Left lobe of liver (tissue), 2 donors: ENCODE data around the gene ARL6IP4. TPM values are rescaled to one million over a fixed set of nuclear protein-coding genes. Genes with fewer than 3 reads are reported as not detected.

ENCODE experiments used
- ATAC-seq: fragments of 200-7000 bp; cut with Tn5 transposase; one replicate; pipeline ENCODE4 v1.9.1; 2020; ENCODE audit warnings: mild to moderate bottlenecking, moderate library complexity
- DNase-seq: peaks from one replicate; pipeline ENCODE4 v3.0.0-alpha.2; 2020; ENCODE audit warnings: low spot score
- total RNA-seq: library from RNA; stranded (reverse); gene quantifications from one replicate; pipeline ENCODE4 v1.2.1, GENCODE V29; 2021
- donor health status: DM: no; HTN: no; CAD: no; lungs with moderate emphysema.
- donor health status: DM: no; HTN: yes; CAD: no.

Gene ARL6IP4
- total RNA-seq, 1 donor from 2014 or later = 122 TPM

GRCh38 chr12:122977655-122978392 lies 2.7 kb upstream of the ARL6IP4 start:
- no peak for DNase-seq
- no peak for ATAC-seq

- ATAC-seq = no peak
- no peak for DNase-seq
Observed at GRCh38 chr12:122978507-122978955, 1.9 kb upstream of the ARL6IP4 start.

GRCh38 chr12:122979001-122979907 lies 1.2 kb upstream of the ARL6IP4 start:
- DNase-seq (no peak), ATAC-seq (no peak)

GRCh38 chr12:122979908-122980182 lies 636 bp upstream of the ARL6IP4 start:
- DNase-seq (no peak), ATAC-seq (no peak)

- ATAC-seq = peak; percentile 15
- no peak for DNase-seq
Observed at GRCh38 chr12:122981036-122981471, 573 bp downstream of the ARL6IP4 start.

GRCh38 chr12:122981587-122982476 lies 1.4 kb downstream of the ARL6IP4 start:
- no peak for DNase-seq
- ATAC-seq = no peak

GRCh38 chr12:122982477-122982815 lies 2.0 kb downstream of the ARL6IP4 start:
- ATAC-seq (no peak), DNase-seq (no peak)

- no peak for DNase-seq
- no peak for ATAC-seq
Observed at GRCh38 chr12:122982963-122983788, 2.7 kb downstream of the ARL6IP4 start.

GRCh38 chr12:122983789-122984515 lies 3.5 kb downstream of the ARL6IP4 start:
- DNase-seq (no peak), ATAC-seq (no peak)

GRCh38 chr12:122984612-122985337 lies 4.3 kb downstream of the ARL6IP4 start:
- ATAC-seq = peak; percentile 53

GRCh38 chr12:122985338-122986257 lies 5.1 kb downstream of the ARL6IP4 start:
- no peak for DNase-seq
- no peak for ATAC-seq

More at GRCh38 chr12:122984612-122985337, 4.3 kb downstream of the ARL6IP4 start:
- peak; percentile 77 for DNase-seq

GRCh38 chr12:122986258-122986871 lies 5.9 kb downstream of the ARL6IP4 start:
- no peak for DNase-seq
- ATAC-seq = no peak

- ATAC-seq (no peak), DNase-seq (no peak)
Observed at GRCh38 chr12:122987086-122987951, 6.8 kb downstream of the ARL6IP4 start.

- DNase-seq (no peak), ATAC-seq (no peak)
Observed at GRCh38 chr12:122988036-122988435, 7.6 kb downstream of the ARL6IP4 start.

- DNase-seq (no peak), ATAC-seq (no peak)
Observed at GRCh38 chr12:122988612-122989212, 8.2 kb downstream of the ARL6IP4 start.

GRCh38 chr12:122989225-122989839 lies 8.9 kb downstream of the ARL6IP4 start:
- DNase-seq (no peak), ATAC-seq (no peak)
